HG02623 (cell line): ENCODE data around the gene ADGRB3.

Source experiments
- ATAC-seq: cut with Tn5 transposase; IDR thresholded peaks from one replicate; pipeline ENCODE4 v1.9.1; 2021; ENCODE audit warnings: moderate library complexity; ENCODE audit not compliant: unreplicated experiment

Gene ADGRB3

GRCh38 chr6:68634726-68635411 lies at the start of gene ADGRB3:
Gene ADGRB3, plus strand, starts transcription at chr6:68635282. Its CDS starts 3,394 bp downstream, at chr6:68638676.
- ATAC-seq = peak; percentile 74

- no peak for ATAC-seq
These were observed 41.5 kb upstream of the ADGRB3 start for GRCh38 chr6:68593558-68593957.

DNA sequence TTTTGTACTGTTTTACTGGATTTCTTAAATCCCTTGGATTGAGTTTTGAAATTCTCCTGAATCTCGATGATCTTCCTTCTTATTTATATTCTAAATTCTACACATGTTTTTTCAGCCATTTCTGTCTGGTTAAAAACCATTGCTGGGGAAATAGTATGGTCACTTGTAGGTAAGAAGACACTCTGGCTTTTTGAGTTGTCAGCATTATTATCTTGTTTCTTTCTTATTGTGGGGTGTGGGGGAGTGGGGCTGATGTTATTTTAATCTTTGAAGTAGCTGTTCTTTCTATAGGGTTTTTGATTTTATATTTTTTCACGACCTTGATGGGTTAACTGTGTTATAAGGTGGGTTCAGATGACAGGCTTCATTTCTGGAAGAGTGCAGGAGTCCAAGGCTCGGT lies 37.4 kb upstream of the ADGRB3 start:
- no peak for ATAC-seq

- no peak for ATAC-seq
These were observed 19.1 kb upstream of the ADGRB3 start for GRCh38 chr6:68615938-68616337.

DNA sequence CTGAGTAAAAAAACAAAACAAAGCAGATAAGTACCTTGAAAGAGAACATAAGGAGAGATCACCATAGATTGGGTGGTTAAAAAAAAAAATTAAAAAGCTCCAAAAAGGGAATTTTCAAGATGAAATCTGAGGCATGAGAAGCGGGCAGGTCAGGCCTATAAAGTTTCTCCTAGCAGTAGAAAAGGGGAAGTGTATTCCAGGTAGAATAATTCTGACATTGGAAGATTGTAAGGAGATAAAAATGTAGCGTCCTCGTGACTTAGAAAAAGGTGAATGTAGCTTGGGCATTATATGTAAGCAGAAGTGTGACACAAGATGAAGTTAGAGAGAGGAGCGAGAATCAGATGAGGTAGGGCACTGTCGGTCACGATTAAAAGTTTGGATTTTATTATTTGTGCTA lies 9.1 kb upstream of the ADGRB3 start:
- ATAC-seq = no peak

DNA sequence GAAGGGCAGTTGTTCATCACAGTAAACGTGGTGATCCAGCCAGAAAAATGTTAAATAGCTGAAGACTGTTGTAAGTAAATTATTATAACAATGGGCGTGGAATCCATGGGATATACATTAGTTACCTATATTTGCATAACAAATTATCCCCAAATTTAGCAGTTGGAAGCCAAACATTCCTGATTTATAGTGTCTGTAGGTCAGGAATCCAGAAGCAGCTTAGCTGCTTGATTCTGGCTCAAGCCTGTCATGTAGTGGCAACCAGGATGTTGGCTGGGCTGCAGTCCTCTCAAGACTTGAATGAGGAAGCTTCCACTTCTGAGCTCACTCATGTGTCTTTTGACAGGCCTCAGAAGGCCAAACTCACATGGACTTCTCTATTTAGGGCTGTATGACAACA lies 6.9 kb upstream of the ADGRB3 start:
- ATAC-seq = no peak

- no peak for ATAC-seq
These were observed 2.3 kb upstream of the ADGRB3 start for GRCh38 chr6:68632734-68633133.

- no peak for ATAC-seq
These were observed 1.7 kb upstream of the ADGRB3 start for GRCh38 chr6:68633281-68633971.

DNA sequence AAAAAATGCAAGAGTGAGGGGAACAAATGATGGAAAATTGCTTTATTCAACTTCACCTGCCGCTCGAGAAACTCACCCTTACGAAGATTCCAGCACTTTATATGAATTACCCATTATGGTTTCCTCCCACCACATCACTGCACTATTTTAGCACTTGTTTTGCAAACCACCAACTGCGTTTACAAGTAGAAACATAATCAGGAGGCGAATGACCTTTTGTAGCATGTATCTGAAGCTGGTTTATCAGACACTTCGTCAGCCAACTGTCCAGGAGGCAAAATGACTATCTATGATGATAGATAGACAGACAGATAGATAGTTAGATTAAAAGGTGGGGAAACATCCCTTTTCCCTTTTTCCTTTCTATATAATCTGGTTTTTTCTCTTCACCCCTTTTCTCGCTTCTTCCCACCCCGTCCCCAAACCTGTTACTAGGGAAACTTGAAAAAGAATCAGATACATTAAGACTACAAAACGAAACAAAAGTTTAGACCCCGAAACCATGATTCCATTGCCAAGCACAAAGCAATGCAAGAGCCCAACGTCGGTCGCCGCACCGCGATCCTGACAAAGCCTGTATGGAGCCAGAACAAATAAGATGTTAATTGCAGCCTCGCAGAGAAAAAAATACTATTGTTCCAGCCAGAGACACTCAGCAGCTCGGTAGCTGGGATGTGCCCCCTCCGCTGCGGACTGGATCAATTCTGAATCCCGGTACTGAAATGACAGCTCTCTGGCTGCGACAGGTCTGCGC lies 933 bp upstream of the ADGRB3 start:
- peak; percentile 6 for ATAC-seq

DNA sequence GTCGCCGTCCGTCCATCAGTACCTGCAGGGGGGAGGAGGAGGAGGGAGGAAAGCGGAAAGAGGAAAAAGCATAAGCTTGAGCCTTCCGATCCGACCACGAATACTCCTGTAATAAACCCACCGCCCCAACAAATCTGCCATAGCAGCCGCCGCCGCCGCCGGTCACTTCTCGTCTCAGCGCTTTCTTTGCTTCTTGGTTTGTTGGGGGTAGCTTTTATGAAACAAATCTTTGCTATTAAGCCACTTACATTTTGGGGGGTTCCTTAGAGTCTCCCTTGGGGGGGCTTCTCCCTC lies 277 bp downstream of the ADGRB3 start:
- no peak for ATAC-seq

GRCh38 chr6:68635706-68636513 lies 828 bp downstream of the ADGRB3 start:
- ATAC-seq = no peak

GRCh38 chr6:68636666-68637065 lies 1.6 kb downstream of the ADGRB3 start:
- ATAC-seq = no peak

- ATAC-seq = no peak
These were observed 2.0 kb downstream of the ADGRB3 start for GRCh38 chr6:68637071-68637470.

GRCh38 chr6:68637782-68638181 lies 2.7 kb downstream of the ADGRB3 start:
- ATAC-seq = no peak

- no peak for ATAC-seq
These were observed 3.3 kb downstream of the ADGRB3 start for GRCh38 chr6:68638230-68638900.

- ATAC-seq = no peak
These were observed 4.1 kb downstream of the ADGRB3 start for GRCh38 chr6:68639211-68639610.

DNA sequence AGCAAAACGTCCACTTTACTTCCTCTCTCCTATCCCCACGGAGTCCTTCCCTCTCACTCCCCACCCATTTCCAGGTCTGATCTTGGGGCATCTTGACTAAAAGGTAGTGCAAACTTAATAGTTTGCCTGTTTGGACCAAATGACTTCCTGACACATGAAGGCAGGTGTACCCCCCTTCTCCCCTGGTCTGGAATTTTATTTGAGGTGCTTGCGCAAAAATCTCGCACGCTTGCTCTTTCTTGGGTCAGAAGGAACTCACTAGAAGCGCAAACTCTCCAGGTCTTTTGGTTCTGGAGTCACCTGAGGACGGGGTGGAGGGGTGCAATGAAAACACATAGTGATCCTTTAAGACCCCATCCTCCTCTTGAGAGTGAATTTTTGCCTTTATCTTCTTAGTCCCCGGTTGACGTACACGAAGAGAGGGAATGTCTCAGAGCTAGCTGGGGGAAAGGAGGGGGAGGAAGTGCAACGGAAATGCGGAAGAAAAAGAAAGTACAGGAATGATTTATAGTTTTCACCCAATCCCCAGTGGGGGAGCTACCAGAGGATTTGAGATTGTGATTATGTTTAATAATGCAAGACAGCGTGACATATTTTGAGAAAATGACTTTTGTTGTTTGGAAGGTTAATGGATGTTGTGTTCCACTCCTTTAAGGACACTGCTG lies 4.9 kb downstream of the ADGRB3 start:
- no peak for ATAC-seq

DNA sequence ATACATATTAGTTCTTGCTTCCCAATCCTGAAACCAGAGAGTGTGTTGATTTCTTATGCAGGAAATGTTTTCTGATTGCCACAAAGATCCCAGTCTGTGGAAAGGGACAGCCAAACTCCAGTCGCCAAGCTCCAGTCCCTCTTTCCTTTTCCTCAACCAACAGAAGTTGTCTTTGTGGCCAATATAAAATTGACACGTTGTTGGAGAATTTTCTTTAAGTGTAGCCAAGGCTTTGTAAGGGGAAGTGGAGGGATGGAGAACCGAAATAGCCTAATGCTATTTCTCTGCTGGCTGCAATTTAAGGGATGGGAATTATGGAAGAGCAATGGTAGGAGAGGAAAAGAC lies 5.4 kb downstream of the ADGRB3 start:
- no peak for ATAC-seq

- no peak for ATAC-seq
These were observed 6.1 kb downstream of the ADGRB3 start for GRCh38 chr6:68641172-68641571.

DNA sequence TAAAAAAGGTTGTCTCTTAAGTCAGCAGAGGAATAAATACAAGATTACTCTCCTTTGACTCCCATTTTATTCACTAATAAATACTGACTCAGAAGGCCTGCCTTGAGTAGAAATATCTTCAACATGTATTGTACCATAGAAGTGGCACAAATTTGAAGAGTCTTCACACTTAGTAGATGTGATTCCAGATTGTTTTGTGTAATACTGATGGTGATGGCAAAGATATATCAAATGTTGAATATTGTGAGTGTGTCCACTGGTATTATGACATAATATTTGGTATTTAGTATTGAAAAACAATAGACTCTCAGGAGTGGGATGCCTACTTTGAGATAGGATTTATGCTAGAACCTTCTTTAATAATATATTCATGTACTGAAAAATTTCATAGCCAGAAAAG lies 7.0 kb downstream of the ADGRB3 start:
- ATAC-seq = no peak
